K562 (cell line): ENCODE data around the gene TFB2M. TPM values are rescaled to one million over a fixed set of nuclear protein-coding genes. Genes with fewer than 3 reads are reported as not detected.

Source experiments
- CBX3 ChIP-seq, 2 experiments: IDR thresholded peaks; 1 replicate in 1 of 2; 2 replicates in 1 of 2; pipeline ENCODE4 v1.6.1; 2012; ENCODE audit warnings: inconsistent platforms in 2 of 2, low read length in 2 of 2, borderline replicate concordance in 1 of 2, control low read depth in 1 of 2
- GABPA ChIP-seq: fragments of 200-800 bp; sonication (Bioruptor generic); conservative IDR thresholded peaks from 2 replicates; pipeline ENCODE4 v1.6.1; 2016; ENCODE audit warnings: low read depth, missing genetic modification characterization, missing compliant biosample characterization
- ILF3 ChIP-seq: fragments of 450-650 bp; IDR thresholded peaks from 2 replicates; pipeline ENCODE4 v1.6.1; 2018; ENCODE audit warnings: antibody characterized with exemption, mild to moderate bottlenecking, moderate library complexity, borderline replicate concordance
- MTF1 ChIP-seq: fragments of 250-450 bp; sonication (Bioruptor Pico); IDR thresholded peaks from 2 replicates; pipeline ENCODE4 v1.9.0; 2021; ENCODE audit warnings: moderate library complexity, mild to moderate bottlenecking, inconsistent platforms, borderline replicate concordance
- SMARCA4 ChIP-seq: fragments of 450-650 bp; IDR thresholded peaks from 2 replicates; pipeline ENCODE4 v1.6.1; 2016
- ZBTB8A ChIP-seq: fragments of 450-650 bp; IDR thresholded peaks from 2 replicates; pipeline ENCODE4 v1.6.1; 2018; ENCODE audit warnings: mild to moderate bottlenecking, moderate library complexity; ENCODE audit not compliant: partially characterized antibody
- polyA plus RNA-seq, 8 experiments: library from polyadenylated mRNA; depleted of rRNA in 4 of 8; stranded (reverse) in 5 of 8; unstranded in 3 of 8; fragments of >200 nt; fragmentation: Nextera tagmentation in 2 of 8; fragmentation: Illumina TruSeq in 1 of 8; extraction: Ambion mirVana in 2 of 8; extraction: Trizol in 1 of 8; gene quantifications; 2 replicates each; pipeline versions ENCODE4 v1.2.1 to v1.2.3, GENCODE V29; 2011 to 2014; ENCODE audit warnings: inconsistent platforms in 1 of 8, missing spikeins in 1 of 8
- total RNA-seq, 7 experiments: library from RNA; depleted of rRNA in 6 of 7; stranded (reverse); fragments of >200 nt in 6 of 7; fragmentation: Illumina TruSeq in 2 of 7; extraction: Trizol in 2 of 7; gene quantifications; 2 replicates each; pipeline versions ENCODE4 v1.2.1 to v1.2.3, GENCODE V29; 2011 to 2021; ENCODE audit warnings: low replicate concordance in 1 of 7
- TF ChIP-seq, protein P1 (sequence below), 2 experiments: fragments of 450-650 bp; IDR thresholded peaks; 2 replicates each; pipeline ENCODE4 v1.6.1; 2016
- TF ChIP-seq, protein P2 (sequence below): fragments of 200-800 bp; sonication (Bioruptor generic); IDR thresholded peaks from 2 replicates; pipeline ENCODE4 v1.6.1; 2016; ENCODE audit warnings: missing genetic modification characterization, missing compliant biosample characterization

The TFB2M gene
- total and polyA plus RNA-seq, 9 of the 15 experiments (the other 6 are each of a cell fraction or from before 2014, with no cell fraction given), result 55.1 to 162 (median 70.6) TPM

DNA sequence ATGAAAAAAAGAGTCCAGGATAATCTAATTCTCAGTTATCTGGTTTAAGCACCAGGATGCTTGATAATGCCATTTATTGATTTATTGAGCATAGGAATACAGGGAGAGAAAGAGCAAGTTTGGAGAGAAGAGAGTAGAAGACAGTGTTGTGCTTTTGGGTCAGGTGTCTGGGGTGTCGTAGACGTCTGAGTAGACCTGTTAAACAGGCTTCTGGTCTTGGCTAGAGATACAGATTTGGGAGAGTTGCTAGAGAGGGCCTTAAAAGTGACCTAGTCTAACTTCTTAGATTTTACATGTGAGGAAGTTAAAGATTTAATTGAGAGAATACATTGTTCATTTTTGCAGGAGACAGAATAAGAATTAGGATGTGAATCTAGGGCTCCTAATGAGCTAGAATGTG lies 34.5 kb upstream of the TFB2M start (continued):
- TF ChIP-seq, protein P1, sequence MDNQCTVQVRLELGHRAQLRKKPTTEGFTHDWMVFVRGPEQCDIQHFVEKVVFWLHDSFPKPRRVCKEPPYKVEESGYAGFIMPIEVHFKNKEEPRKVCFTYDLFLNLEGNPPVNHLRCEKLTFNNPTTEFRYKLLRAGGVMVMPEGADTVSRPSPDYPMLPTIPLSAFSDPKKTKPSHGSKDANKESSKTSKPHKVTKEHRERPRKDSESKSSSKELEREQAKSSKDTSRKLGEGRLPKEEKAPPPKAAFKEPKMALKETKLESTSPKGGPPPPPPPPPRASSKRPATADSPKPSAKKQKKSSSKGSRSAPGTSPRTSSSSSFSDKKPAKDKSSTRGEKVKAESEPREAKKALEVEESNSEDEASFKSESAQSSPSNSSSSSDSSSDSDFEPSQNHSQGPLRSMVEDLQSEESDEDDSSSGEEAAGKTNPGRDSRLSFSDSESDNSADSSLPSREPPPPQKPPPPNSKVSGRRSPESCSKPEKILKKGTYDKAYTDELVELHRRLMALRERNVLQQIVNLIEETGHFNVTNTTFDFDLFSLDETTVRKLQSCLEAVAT (IDR thresholded peaks at IDR 0.05), result no peak
- TF ChIP-seq, protein P2, sequence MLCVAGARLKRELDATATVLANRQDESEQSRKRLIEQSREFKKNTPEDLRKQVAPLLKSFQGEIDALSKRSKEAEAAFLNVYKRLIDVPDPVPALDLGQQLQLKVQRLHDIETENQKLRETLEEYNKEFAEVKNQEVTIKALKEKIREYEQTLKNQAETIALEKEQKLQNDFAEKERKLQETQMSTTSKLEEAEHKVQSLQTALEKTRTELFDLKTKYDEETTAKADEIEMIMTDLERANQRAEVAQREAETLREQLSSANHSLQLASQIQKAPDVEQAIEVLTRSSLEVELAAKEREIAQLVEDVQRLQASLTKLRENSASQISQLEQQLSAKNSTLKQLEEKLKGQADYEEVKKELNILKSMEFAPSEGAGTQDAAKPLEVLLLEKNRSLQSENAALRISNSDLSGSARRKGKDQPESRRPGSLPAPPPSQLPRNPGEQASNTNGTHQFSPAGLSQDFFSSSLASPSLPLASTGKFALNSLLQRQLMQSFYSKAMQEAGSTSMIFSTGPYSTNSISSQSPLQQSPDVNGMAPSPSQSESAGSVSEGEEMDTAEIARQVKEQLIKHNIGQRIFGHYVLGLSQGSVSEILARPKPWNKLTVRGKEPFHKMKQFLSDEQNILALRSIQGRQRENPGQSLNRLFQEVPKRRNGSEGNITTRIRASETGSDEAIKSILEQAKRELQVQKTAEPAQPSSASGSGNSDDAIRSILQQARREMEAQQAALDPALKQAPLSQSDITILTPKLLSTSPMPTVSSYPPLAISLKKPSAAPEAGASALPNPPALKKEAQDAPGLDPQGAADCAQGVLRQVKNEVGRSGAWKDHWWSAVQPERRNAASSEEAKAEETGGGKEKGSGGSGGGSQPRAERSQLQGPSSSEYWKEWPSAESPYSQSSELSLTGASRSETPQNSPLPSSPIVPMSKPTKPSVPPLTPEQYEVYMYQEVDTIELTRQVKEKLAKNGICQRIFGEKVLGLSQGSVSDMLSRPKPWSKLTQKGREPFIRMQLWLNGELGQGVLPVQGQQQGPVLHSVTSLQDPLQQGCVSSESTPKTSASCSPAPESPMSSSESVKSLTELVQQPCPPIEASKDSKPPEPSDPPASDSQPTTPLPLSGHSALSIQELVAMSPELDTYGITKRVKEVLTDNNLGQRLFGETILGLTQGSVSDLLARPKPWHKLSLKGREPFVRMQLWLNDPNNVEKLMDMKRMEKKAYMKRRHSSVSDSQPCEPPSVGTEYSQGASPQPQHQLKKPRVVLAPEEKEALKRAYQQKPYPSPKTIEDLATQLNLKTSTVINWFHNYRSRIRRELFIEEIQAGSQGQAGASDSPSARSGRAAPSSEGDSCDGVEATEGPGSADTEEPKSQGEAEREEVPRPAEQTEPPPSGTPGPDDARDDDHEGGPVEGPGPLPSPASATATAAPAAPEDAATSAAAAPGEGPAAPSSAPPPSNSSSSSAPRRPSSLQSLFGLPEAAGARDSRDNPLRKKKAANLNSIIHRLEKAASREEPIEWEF, result no peak
- TF ChIP-seq ILF3 (no peak), GABPA (tag) (no peak), ZBTB8A (no peak), SMARCA4 (no peak), MTF1 (CRISPR knock-in tag) (no peak), CBX3 (IDR thresholded peaks at IDR 0.05; ENCODE audit: borderline replicate concordance in 1 of 2, low read length in 2 of 2) (no peak)
